WTC11 (cell line): ENCODE results near the gene KANSL3. TPM values are rescaled to one million over a fixed set of nuclear protein-coding genes. Genes with fewer than 3 reads are reported as not detected.

Experiments
- ATAC-seq: fragments of 200-7000 bp; cut with Tn5 transposase; 2 replicates; pipeline ENCODE4 v1.10.0; 2021; ENCODE audit warnings: mild to moderate bottlenecking, moderate library complexity
- CTCF ChIA-PET: fragments of 300-600 bp; sonication (Branson Sonifier 250); formaldehyde crosslinking; loops from one replicate; lab custom pipeline; 2021; ENCODE audit warnings: antibody characterized with exemption; lab: Charles Lee
- POLR2A ChIA-PET: fragments of 350-600 bp; sonication (Branson Sonifier 250); formaldehyde crosslinking; loops from one replicate; lab custom pipeline; 2021; ENCODE audit warnings: antibody characterized with exemption; lab: Charles Lee
- DNase-seq: peaks from one replicate; pipeline ENCODE4 v3.0.0; 2021; ENCODE audit warnings: low spot score
- H3K27ac Mint-ChIP-seq: 2 replicates; pipeline ENCODE4 v1.8.0; 2021; ENCODE audit warnings: mixed read lengths
- H3K27me3 Mint-ChIP-seq: 2 replicates; pipeline ENCODE4 v1.8.0; 2021; ENCODE audit warnings: low read depth, mild to moderate bottlenecking, moderate library complexity, mixed read lengths
- H3K36me3 Mint-ChIP-seq: 2 replicates; pipeline ENCODE4 v1.8.0; 2021; ENCODE audit warnings: mixed read lengths
- H3K4me1 Mint-ChIP-seq: 2 replicates; pipeline ENCODE4 v1.8.0; 2022; ENCODE audit warnings: mixed read lengths
- H3K4me3 Mint-ChIP-seq: 2 replicates; pipeline ENCODE4 v1.8.0; 2021; ENCODE audit warnings: mild to moderate bottlenecking, moderate library complexity, mixed read lengths
- H3K9me3 Mint-ChIP-seq: 2 replicates; pipeline ENCODE4 v1.8.0; 2021; ENCODE audit warnings: mixed read lengths
- ELF4 ChIP-seq: sonication (generic); formaldehyde crosslinking; IDR thresholded peaks from 2 replicates; pipeline ENCODE4 v1.8.1; 2022; ENCODE audit warnings: low read depth, mild to moderate bottlenecking, moderate library complexity, missing genetic modification reagents
- FOXJ3 ChIP-seq: sonication (generic); formaldehyde crosslinking; IDR thresholded peaks from 2 replicates; pipeline ENCODE4 v1.9.0; 2021; ENCODE audit warnings: missing genetic modification reagents, mild to moderate bottlenecking, borderline replicate concordance
- GRHL2 ChIP-seq: fragments of 250-450 bp; sonication (Bioruptor Pico); IDR thresholded peaks from 2 replicates; pipeline ENCODE4 v1.8.0; 2022; ENCODE audit warnings: mild to moderate bottlenecking, moderate library complexity; ENCODE audit not compliant: insufficient replicate concordance, severe bottlenecking
- IRF2 ChIP-seq: sonication (generic); formaldehyde crosslinking; IDR thresholded peaks from 2 replicates; pipeline ENCODE4 v1.8.0; 2022; ENCODE audit warnings: low read depth, missing genetic modification reagents, borderline replicate concordance
- MYBL2 ChIP-seq: sonication (generic); formaldehyde crosslinking; IDR thresholded peaks from 2 replicates; pipeline ENCODE4 v1.8.1; 2023; ENCODE audit warnings: mild to moderate bottlenecking, moderate library complexity, missing genetic modification reagents
- OVOL2 ChIP-seq: fragments of 250-450 bp; sonication (Bioruptor Pico); IDR thresholded peaks from 2 replicates; pipeline ENCODE4 v1.9.0; 2021; ENCODE audit warnings: mild to moderate bottlenecking, borderline replicate concordance
- RORB ChIP-seq: fragments of 250-450 bp; sonication (Bioruptor Pico); IDR thresholded peaks from 2 replicates; pipeline ENCODE4 v1.9.0; 2021; ENCODE audit warnings: mild to moderate bottlenecking
- SMAD4 ChIP-seq: sonication (generic); formaldehyde crosslinking; IDR thresholded peaks from 2 replicates; pipeline ENCODE4 v1.8.0; 2022; ENCODE audit warnings: mild to moderate bottlenecking, missing genetic modification reagents
- ZNF671 ChIP-seq: fragments of 250-450 bp; sonication (Bioruptor Pico); IDR thresholded peaks from 2 replicates; pipeline ENCODE4 v1.8.0; 2021; ENCODE audit warnings: mild to moderate bottlenecking
- total RNA-seq: library from RNA; stranded (reverse); gene quantifications from 3 replicates; pipeline ENCODE4 v1.2.3, GENCODE V29; 2021
- TF ChIP-seq, protein P1 (sequence below): fragments of 250-450 bp; sonication (Bioruptor Pico); IDR thresholded peaks from 2 replicates; pipeline ENCODE4 v1.9.0; 2021; ENCODE audit warnings: mild to moderate bottlenecking
- TF ChIP-seq, protein P2 (sequence below): sonication (generic); formaldehyde crosslinking; IDR thresholded peaks from 2 replicates; pipeline ENCODE4 v1.8.1; 2022; ENCODE audit warnings: mild to moderate bottlenecking, moderate library complexity, missing genetic modification reagents
- TF ChIP-seq, protein P3 (sequence below): fragments of 250-450 bp; sonication (Bioruptor Pico); IDR thresholded peaks from 2 replicates; pipeline ENCODE4 v1.9.0; 2021; ENCODE audit warnings: mild to moderate bottlenecking, borderline replicate concordance
- TF ChIP-seq, protein P4 (sequence below): sonication (generic); formaldehyde crosslinking; IDR thresholded peaks from 2 replicates; pipeline ENCODE4 v1.8.1; 2023; ENCODE audit warnings: mild to moderate bottlenecking, moderate library complexity, missing genetic modification reagents
- TF ChIP-seq, protein P5 (sequence below): sonication (generic); formaldehyde crosslinking; IDR thresholded peaks from 2 replicates; pipeline ENCODE4 v1.8.1; 2022; ENCODE audit warnings: missing genetic modification reagents, borderline replicate concordance
- TF ChIP-seq, protein P6 (sequence below): fragments of 250-450 bp; sonication (Bioruptor Pico); IDR thresholded peaks from 2 replicates; pipeline ENCODE4 v1.9.0; 2021; ENCODE audit warnings: mild to moderate bottlenecking
- TF ChIP-seq, protein P7 (sequence below): sonication (generic); formaldehyde crosslinking; conservative IDR thresholded peaks from 2 replicates; pipeline ENCODE4 v1.8.1; 2023; ENCODE audit warnings: mild to moderate bottlenecking, low read depth, missing genetic modification reagents, moderate library complexity

KANSL3 gene
- total RNA-seq, 1 experiment from 2014 or later, result 32.5 TPM

DNA sequence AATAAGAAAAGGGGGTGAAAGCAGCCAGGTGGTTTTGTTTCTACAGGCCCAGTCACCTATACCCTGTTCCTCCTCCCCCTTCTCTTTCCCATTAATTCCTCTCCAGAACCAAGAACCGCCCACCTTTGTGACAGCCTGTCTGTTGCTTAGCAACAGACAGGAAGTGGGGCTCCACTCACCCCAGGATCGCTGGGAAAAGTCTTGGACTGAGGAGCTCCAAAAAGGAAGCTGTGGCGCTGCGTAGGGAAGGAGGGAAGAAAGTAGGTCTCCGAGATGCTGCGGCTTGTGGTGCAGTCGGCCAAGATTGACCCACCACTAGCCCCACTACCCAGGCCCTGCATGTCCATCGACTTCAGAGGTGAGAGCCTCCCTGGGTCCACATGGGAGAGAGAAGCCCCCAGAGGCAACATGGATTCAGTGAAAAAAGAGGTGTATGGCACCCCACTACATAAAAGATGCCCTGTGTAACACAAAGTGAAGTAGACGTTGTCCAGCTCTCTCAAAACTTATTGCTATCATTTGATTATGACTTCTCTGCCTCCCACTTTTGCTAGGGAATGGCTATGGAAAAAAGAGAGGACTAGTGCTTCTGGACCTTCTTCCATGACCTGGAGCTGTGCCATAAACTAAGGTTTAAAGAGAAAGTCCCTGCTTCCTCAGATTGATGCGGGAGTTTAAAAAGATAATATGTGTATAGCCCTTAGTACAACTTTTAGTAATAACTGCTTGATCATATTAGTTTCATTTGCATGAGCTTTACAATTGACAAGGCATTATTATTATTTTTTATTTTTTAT lies 4.7 kb upstream of the KANSL3 start, which contains the start of gene FER1L5:
TSS of gene FER1L5 (plus strand) at position 201 of the 797 bp plus-strand sequence. CDS start at position 274, 73 bp downstream.
- TF ChIP-seq MYBL2 (CRISPR knock-in tag) (no peak), GRHL2 (CRISPR knock-in tag) (no peak), ELF4 (CRISPR knock-in tag) (no peak), FOXJ3 (no peak), RORB (CRISPR knock-in tag) (no peak), OVOL2 (CRISPR knock-in tag) (no peak), IRF2 (CRISPR knock-in tag) (no peak), ZNF671 (CRISPR knock-in tag) (no peak), SMAD4 (no peak)
- TF ChIP-seq, protein P1, sequence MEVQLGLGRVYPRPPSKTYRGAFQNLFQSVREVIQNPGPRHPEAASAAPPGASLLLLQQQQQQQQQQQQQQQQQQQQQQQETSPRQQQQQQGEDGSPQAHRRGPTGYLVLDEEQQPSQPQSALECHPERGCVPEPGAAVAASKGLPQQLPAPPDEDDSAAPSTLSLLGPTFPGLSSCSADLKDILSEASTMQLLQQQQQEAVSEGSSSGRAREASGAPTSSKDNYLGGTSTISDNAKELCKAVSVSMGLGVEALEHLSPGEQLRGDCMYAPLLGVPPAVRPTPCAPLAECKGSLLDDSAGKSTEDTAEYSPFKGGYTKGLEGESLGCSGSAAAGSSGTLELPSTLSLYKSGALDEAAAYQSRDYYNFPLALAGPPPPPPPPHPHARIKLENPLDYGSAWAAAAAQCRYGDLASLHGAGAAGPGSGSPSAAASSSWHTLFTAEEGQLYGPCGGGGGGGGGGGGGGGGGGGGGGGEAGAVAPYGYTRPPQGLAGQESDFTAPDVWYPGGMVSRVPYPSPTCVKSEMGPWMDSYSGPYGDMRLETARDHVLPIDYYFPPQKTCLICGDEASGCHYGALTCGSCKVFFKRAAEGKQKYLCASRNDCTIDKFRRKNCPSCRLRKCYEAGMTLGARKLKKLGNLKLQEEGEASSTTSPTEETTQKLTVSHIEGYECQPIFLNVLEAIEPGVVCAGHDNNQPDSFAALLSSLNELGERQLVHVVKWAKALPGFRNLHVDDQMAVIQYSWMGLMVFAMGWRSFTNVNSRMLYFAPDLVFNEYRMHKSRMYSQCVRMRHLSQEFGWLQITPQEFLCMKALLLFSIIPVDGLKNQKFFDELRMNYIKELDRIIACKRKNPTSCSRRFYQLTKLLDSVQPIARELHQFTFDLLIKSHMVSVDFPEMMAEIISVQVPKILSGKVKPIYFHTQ (CRISPR knock-in tag), result no peak
- TF ChIP-seq, protein P2, sequence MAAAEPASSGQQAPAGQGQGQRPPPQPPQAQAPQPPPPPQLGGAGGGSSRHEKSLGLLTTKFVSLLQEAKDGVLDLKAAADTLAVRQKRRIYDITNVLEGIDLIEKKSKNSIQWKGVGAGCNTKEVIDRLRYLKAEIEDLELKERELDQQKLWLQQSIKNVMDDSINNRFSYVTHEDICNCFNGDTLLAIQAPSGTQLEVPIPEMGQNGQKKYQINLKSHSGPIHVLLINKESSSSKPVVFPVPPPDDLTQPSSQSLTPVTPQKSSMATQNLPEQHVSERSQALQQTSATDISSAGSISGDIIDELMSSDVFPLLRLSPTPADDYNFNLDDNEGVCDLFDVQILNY (CRISPR knock-in tag), result no peak
- TF ChIP-seq, protein P3, sequence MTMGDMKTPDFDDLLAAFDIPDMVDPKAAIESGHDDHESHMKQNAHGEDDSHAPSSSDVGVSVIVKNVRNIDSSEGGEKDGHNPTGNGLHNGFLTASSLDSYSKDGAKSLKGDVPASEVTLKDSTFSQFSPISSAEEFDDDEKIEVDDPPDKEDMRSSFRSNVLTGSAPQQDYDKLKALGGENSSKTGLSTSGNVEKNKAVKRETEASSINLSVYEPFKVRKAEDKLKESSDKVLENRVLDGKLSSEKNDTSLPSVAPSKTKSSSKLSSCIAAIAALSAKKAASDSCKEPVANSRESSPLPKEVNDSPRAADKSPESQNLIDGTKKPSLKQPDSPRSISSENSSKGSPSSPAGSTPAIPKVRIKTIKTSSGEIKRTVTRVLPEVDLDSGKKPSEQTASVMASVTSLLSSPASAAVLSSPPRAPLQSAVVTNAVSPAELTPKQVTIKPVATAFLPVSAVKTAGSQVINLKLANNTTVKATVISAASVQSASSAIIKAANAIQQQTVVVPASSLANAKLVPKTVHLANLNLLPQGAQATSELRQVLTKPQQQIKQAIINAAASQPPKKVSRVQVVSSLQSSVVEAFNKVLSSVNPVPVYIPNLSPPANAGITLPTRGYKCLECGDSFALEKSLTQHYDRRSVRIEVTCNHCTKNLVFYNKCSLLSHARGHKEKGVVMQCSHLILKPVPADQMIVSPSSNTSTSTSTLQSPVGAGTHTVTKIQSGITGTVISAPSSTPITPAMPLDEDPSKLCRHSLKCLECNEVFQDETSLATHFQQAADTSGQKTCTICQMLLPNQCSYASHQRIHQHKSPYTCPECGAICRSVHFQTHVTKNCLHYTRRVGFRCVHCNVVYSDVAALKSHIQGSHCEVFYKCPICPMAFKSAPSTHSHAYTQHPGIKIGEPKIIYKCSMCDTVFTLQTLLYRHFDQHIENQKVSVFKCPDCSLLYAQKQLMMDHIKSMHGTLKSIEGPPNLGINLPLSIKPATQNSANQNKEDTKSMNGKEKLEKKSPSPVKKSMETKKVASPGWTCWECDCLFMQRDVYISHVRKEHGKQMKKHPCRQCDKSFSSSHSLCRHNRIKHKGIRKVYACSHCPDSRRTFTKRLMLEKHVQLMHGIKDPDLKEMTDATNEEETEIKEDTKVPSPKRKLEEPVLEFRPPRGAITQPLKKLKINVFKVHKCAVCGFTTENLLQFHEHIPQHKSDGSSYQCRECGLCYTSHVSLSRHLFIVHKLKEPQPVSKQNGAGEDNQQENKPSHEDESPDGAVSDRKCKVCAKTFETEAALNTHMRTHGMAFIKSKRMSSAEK, result no peak
- TF ChIP-seq, protein P4, sequence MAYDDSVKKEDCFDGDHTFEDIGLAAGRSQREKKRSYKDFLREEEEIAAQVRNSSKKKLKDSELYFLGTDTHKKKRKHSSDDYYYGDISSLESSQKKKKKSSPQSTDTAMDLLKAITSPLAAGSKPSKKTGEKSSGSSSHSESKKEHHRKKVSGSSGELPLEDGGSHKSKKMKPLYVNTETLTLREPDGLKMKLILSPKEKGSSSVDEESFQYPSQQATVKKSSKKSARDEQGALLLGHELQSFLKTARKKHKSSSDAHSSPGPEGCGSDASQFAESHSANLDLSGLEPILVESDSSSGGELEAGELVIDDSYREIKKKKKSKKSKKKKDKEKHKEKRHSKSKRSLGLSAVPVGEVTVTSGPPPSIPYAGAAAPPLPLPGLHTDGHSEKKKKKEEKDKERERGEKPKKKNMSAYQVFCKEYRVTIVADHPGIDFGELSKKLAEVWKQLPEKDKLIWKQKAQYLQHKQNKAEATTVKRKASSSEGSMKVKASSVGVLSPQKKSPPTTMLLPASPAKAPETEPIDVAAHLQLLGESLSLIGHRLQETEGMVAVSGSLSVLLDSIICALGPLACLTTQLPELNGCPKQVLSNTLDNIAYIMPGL, result no peak
- TF ChIP-seq, protein P5, sequence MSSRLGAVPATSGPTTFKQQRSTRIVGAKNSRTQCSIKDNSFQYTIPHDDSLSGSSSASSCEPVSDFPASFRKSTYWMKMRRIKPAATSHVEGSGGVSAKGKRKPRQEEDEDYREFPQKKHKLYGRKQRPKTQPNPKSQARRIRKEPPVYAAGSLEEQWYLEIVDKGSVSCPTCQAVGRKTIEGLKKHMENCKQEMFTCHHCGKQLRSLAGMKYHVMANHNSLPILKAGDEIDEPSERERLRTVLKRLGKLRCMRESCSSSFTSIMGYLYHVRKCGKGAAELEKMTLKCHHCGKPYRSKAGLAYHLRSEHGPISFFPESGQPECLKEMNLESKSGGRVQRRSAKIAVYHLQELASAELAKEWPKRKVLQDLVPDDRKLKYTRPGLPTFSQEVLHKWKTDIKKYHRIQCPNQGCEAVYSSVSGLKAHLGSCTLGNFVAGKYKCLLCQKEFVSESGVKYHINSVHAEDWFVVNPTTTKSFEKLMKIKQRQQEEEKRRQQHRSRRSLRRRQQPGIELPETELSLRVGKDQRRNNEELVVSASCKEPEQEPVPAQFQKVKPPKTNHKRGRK (CRISPR knock-in tag), result no peak
- TF ChIP-seq, protein P6, sequence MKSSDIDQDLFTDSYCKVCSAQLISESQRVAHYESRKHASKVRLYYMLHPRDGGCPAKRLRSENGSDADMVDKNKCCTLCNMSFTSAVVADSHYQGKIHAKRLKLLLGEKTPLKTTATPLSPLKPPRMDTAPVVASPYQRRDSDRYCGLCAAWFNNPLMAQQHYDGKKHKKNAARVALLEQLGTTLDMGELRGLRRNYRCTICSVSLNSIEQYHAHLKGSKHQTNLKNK (CRISPR knock-in tag), result no peak
- TF ChIP-seq, protein P7, sequence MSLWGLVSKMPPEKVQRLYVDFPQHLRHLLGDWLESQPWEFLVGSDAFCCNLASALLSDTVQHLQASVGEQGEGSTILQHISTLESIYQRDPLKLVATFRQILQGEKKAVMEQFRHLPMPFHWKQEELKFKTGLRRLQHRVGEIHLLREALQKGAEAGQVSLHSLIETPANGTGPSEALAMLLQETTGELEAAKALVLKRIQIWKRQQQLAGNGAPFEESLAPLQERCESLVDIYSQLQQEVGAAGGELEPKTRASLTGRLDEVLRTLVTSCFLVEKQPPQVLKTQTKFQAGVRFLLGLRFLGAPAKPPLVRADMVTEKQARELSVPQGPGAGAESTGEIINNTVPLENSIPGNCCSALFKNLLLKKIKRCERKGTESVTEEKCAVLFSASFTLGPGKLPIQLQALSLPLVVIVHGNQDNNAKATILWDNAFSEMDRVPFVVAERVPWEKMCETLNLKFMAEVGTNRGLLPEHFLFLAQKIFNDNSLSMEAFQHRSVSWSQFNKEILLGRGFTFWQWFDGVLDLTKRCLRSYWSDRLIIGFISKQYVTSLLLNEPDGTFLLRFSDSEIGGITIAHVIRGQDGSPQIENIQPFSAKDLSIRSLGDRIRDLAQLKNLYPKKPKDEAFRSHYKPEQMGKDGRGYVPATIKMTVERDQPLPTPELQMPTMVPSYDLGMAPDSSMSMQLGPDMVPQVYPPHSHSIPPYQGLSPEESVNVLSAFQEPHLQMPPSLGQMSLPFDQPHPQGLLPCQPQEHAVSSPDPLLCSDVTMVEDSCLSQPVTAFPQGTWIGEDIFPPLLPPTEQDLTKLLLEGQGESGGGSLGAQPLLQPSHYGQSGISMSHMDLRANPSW, result no peak
- H3K36me3 Mint-ChIP-seq, result no peaks in the 10 kb centered on the region
- ChIA-PET POLR2A (interaction anchor here (0.6 kb wide), 1 partner anchor 333 kb away, joined by 3 read pairs; no protein-coding TSS in a partner anchor), CTCF (interaction anchor here (0.6 to 2.0 kb wide), 5 partner anchors 38 to 158 kb away, joined by 3 to 12 read pairs (median 4); no protein-coding TSS in a partner anchor)
- H3K27me3 Mint-ChIP-seq, result peaks cover 9% of the 10 kb centered on the region
- ATAC-seq, result peak; percentile 81
- peaks cover 9% of the 10 kb centered on the region for H3K4me1 Mint-ChIP-seq
- H3K4me3 Mint-ChIP-seq, result peak within 1 kb of the TSS; percentile 85
- peak; percentile 70 for DNase-seq
- peak within 1 kb of the TSS; percentile 92 for H3K27ac Mint-ChIP-seq
- no peaks in the 10 kb centered on the region for H3K9me3 Mint-ChIP-seq
